CD14-positive monocyte (primary cell): ENCODE measurements around the gene FIGN. TPM values are rescaled to one million over a fixed set of nuclear protein-coding genes. Genes with fewer than 3 reads are reported as not detected.

ENCODE experiments used
- DNase-seq, 3 donors: peaks; one replicate each; pipeline ENCODE4 v3.0.0-alpha.2; 2011 to 2022
- H2AFZ ChIP-seq: 2 replicates; pipeline ENCODE4 v1.6.0; 2012; ENCODE audit warnings: mild to moderate bottlenecking, low read depth, low read length, inconsistent platforms; ENCODE audit not compliant: insufficient read depth, poor library complexity, severe bottlenecking
- H3K27ac ChIP-seq, 2 donors: 1 replicate in 1 of 2; 2 replicates in 1 of 2; pipeline ENCODE4 v1.5.1; 2012 to 2013; ENCODE audit warnings: low read length in 2 of 2, control low read depth in 1 of 2, inconsistent platforms in 1 of 2, low read depth in 1 of 2, mild to moderate bottlenecking in 1 of 2
- H3K27me3 ChIP-seq, 2 donors: one replicate each; pipeline versions ENCODE4 v1.6.0 to v1.6.1; 2011 to 2013; ENCODE audit warnings: low read length in 2 of 2; ENCODE audit not compliant: control insufficient read depth in 2 of 2, insufficient read depth in 2 of 2
- H3K36me3 ChIP-seq, 2 donors: replicated peaks in 1 of 2; 1 replicate in 1 of 2; 2 replicates in 1 of 2; pipeline versions ENCODE4 v1.5.1 to v1.6.1; 2012 to 2013; ENCODE audit warnings: low read length in 2 of 2, control low read depth in 1 of 2, inconsistent platforms in 1 of 2, mild to moderate bottlenecking in 1 of 2; ENCODE audit not compliant: insufficient read depth in 2 of 2, control insufficient read depth in 1 of 2
- H3K4me1 ChIP-seq, 2 donors: 1 replicate in 1 of 2; 2 replicates in 1 of 2; pipeline versions ENCODE4 v1.5.1 to v1.6.1; 2012 to 2013; ENCODE audit warnings: low read length in 2 of 2, control low read depth in 1 of 2, inconsistent platforms in 1 of 2, mild to moderate bottlenecking in 1 of 2, moderate library complexity in 1 of 2; ENCODE audit not compliant: insufficient read depth in 2 of 2, control insufficient read depth in 1 of 2
- H3K4me2 ChIP-seq: replicated peaks from 2 replicates; pipeline ENCODE3; 2012; ENCODE audit warnings: low read length, moderate library complexity, mild to moderate bottlenecking; ENCODE audit not compliant: poor library complexity, severe bottlenecking; ENCODE audit errors: extremely low read depth
- H3K4me3 ChIP-seq, 3 experiments: fragments of 200-600 bp in 1 of 3; sonication (generic) in 1 of 3; replicated peaks in 1 of 3; 1 replicate in 2 of 3; 2 replicates in 1 of 3; pipeline ENCODE4 v1.5.1; 2011 to 2013; ENCODE audit warnings: low read length in 3 of 3, mild to moderate bottlenecking in 3 of 3, control low read depth in 2 of 3, low read depth in 2 of 3, inconsistent platforms in 1 of 3, moderate library complexity in 1 of 3
- H3K79me2 ChIP-seq: 2 replicates; pipeline ENCODE4 v1.6.0; 2012; ENCODE audit warnings: mild to moderate bottlenecking, control low read depth, inconsistent platforms, low read length, moderate library complexity; ENCODE audit not compliant: insufficient read depth
- H3K9ac ChIP-seq: 2 replicates; pipeline ENCODE4 v1.6.0; 2017; ENCODE audit warnings: low read length, mild to moderate bottlenecking; ENCODE audit not compliant: insufficient read depth, poor library complexity, severe bottlenecking
- H3K9me3 ChIP-seq, 2 donors: replicated peaks in 1 of 2; 1 replicate in 1 of 2; 2 replicates in 1 of 2; pipeline versions ENCODE4 v1.5.1 to v1.6.1; 2012 to 2013; ENCODE audit warnings: low read length in 2 of 2, control low read depth in 1 of 2; ENCODE audit not compliant: control insufficient read depth in 1 of 2, insufficient read depth in 1 of 2
- H4K20me1 ChIP-seq: 2 replicates; pipeline ENCODE4 v1.6.0; 2012; ENCODE audit warnings: mild to moderate bottlenecking, low read length, control low read depth, moderate library complexity; ENCODE audit not compliant: insufficient read depth
- H3K27ac Mint-ChIP-seq, 7 donors: one replicate each; pipeline ENCODE4 v1.8.0; 2020; ENCODE audit warnings: mild to moderate bottlenecking in 7 of 7, mixed read lengths in 7 of 7, moderate library complexity in 6 of 7, inconsistent platforms in 2 of 7
- H3K27me3 Mint-ChIP-seq, 3 donors: one replicate each; pipeline ENCODE4 v1.8.0; 2021 to 2022; ENCODE audit warnings: low read depth in 3 of 3, mild to moderate bottlenecking in 3 of 3, mixed read lengths in 3 of 3, moderate library complexity in 3 of 3, inconsistent platforms in 1 of 3
- H3K36me3 Mint-ChIP-seq, 2 donors: one replicate each; pipeline ENCODE4 v1.8.0; 2020; ENCODE audit warnings: mixed read lengths in 2 of 2, inconsistent platforms in 1 of 2, mild to moderate bottlenecking in 1 of 2
- H3K4me1 Mint-ChIP-seq: one replicate; pipeline ENCODE4 v1.8.0; 2020; ENCODE audit warnings: mild to moderate bottlenecking, mixed read lengths
- H3K4me3 Mint-ChIP-seq, 2 donors: one replicate each; pipeline ENCODE4 v1.8.0; 2020; ENCODE audit warnings: mild to moderate bottlenecking in 2 of 2, mixed read lengths in 2 of 2, moderate library complexity in 1 of 2
- H3K9me3 Mint-ChIP-seq, 7 donors: one replicate each; pipeline ENCODE4 v1.8.0; 2020 to 2022; ENCODE audit warnings: mixed read lengths in 7 of 7, mild to moderate bottlenecking in 6 of 7, moderate library complexity in 6 of 7, inconsistent platforms in 2 of 7
- WGBS: methylation state at CpG from one replicate; pipeline ENCODE4 v1.1.5; 2013; ENCODE audit warnings: missing lambda C conversion rate; ENCODE audit not compliant: insufficient coverage; 5-methylcytosine and 5-hydroxymethylcytosine counted together
- intact Hi-C, 2 donors: fragments of 100-400 bp; cut with micrococcal nuclease; formaldehyde crosslinking; loops; one replicate each; pipeline versions ENCODE4 v1.15.0 to v1.15.1; 2023
- polyA plus RNA-seq, 3 donors: library from polyadenylated mRNA; depleted of rRNA in 1 of 3; unstranded in 2 of 3; stranded (reverse) in 1 of 3; fragments of 300-500 nt in 2 of 3; fragments of >200 nt in 1 of 3; fragmentation: Illumina TruSeq in 2 of 3; gene quantifications; 1 replicate in 2 of 3; 2 replicates in 1 of 3; pipeline ENCODE4 v1.2.3, GENCODE V29; 2012 to 2021
- TF ChIP-seq, protein P1 (sequence below): fragments of 200-600 bp; IDR thresholded peaks from one replicate; pipeline ENCODE4 v1.8.0; 2022; ENCODE audit warnings: antibody characterized with exemption, mild to moderate bottlenecking

Gene FIGN
- polyA plus RNA-seq, 3 donors, result not detected

DNA sequence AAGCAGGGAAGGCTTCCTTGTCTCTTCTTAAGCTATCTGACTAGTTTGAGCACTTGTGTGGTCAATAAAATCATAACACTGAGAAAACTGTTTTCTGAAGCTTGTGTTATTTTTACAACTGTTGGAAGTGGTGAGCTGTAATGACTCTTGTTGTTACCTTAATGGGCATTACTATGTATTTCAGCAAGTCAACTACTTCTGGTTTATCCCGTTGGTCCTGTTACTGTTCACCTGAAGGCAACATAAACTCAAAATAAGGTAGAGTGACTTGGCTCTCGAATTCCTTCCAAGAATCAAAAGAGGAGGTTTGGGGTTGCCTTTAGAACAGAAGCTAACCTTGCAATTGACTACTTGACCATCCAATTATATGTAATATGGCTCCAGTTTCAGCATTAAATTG, 23.2 kb upstream of the FIGN start:
- Histone ChIP-seq H3K27me3 (no peaks in the 10 kb centered on the region), H3K79me2 (no peaks in the 10 kb centered on the region), H3K36me3 (no peaks in the 10 kb centered on the region), H4K20me1 (no peaks in the 10 kb centered on the region), H3K9me3 (no peaks in the 10 kb centered on the region), H3K4me1 (no peaks in the 10 kb centered on the region), H2AFZ (no peak overlapping the region), H3K4me2 (no peak overlapping the region), H3K4me3 (no peak overlapping the region), H3K27ac (no peak overlapping the region), H3K9ac (no peak overlapping the region)
- Mint-ChIP-seq H3K4me1 (no peaks in the 10 kb centered on the region), H3K27me3 (no peaks in the 10 kb centered on the region), H3K36me3 (no peaks in the 10 kb centered on the region), H3K9me3 (peaks cover 0 to 1% (median 0%) of the 10 kb centered on the region in 7 donors), H3K4me3 (no peak overlapping the region), H3K27ac (no peak overlapping the region)
- no peak for DNase-seq
- intact Hi-C loops, result no loop called here
- WGBS, result no CpG with 5 or more reads among the region's 2 CpGs
- TF ChIP-seq, protein P1, sequence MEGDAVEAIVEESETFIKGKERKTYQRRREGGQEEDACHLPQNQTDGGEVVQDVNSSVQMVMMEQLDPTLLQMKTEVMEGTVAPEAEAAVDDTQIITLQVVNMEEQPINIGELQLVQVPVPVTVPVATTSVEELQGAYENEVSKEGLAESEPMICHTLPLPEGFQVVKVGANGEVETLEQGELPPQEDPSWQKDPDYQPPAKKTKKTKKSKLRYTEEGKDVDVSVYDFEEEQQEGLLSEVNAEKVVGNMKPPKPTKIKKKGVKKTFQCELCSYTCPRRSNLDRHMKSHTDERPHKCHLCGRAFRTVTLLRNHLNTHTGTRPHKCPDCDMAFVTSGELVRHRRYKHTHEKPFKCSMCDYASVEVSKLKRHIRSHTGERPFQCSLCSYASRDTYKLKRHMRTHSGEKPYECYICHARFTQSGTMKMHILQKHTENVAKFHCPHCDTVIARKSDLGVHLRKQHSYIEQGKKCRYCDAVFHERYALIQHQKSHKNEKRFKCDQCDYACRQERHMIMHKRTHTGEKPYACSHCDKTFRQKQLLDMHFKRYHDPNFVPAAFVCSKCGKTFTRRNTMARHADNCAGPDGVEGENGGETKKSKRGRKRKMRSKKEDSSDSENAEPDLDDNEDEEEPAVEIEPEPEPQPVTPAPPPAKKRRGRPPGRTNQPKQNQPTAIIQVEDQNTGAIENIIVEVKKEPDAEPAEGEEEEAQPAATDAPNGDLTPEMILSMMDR, result no peak

DNA sequence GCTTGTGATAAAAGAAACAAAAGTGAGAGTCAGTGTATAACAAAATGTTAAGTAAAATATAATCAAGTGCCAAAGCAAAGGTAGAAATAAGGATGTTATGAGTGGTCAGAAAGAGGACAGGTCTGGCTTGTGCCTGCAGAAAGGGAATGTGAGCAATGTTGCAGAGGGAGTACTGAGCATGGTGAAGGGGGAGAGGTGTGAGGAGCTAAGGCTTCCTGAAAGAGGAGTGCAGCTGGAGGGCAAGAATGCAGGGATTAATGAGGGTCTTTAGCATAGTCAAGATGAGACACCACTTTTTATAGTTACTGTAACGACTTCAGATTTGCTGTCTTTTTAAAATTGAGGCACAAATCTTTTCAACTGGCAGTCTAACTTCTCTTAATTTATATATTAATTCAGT, 22.0 kb upstream of the FIGN start:
- no CpG with 5 or more reads among the region's 1 CpG for WGBS
- Histone ChIP-seq H3K9me3 (no peaks in the 10 kb centered on the region), H3K9ac (no peak overlapping the region), H3K27me3 (no peaks in the 10 kb centered on the region), H2AFZ (no peak overlapping the region), H4K20me1 (no peaks in the 10 kb centered on the region), H3K4me1 (no peaks in the 10 kb centered on the region), H3K36me3 (no peaks in the 10 kb centered on the region), H3K27ac (no peak overlapping the region), H3K79me2 (no peaks in the 10 kb centered on the region), H3K4me2 (no peak overlapping the region), H3K4me3 (no peak overlapping the region)
- TF ChIP-seq, protein P1, result no peak
- intact Hi-C loops, result no loop called here
- H3K4me3 Mint-ChIP-seq, result no peak overlapping the region
- no peaks in the 10 kb centered on the region for H3K27me3 Mint-ChIP-seq
- no peak for DNase-seq
- no peak overlapping the region for H3K27ac Mint-ChIP-seq
- H3K36me3 Mint-ChIP-seq, result no peaks in the 10 kb centered on the region
- no peaks in the 10 kb centered on the region for H3K4me1 Mint-ChIP-seq
- H3K9me3 Mint-ChIP-seq, result peaks cover 0 to 1% (median 0%) of the 10 kb centered on the region in 7 donors
